Thyroid gland (tissue), 4 donors: ENCODE results near the gene KLF6. TPM values are rescaled to one million over a fixed set of nuclear protein-coding genes. Genes with fewer than 3 reads are reported as not detected.

ENCODE experiments used
- DNase-seq, 2 donors: peaks; one replicate each; pipeline ENCODE4 v3.0.0-alpha.2; 2019
- H3K27ac ChIP-seq, 3 donors: fragments of 200-600 bp; sonication (generic); 1 replicate in 2 of 3; 2 replicates in 1 of 3; pipeline ENCODE4 v1.5.1; 2016 to 2019; ENCODE audit warnings: mild to moderate bottlenecking in 1 of 3, moderate library complexity in 1 of 3
- H3K27me3 ChIP-seq: fragments of 200-600 bp; sonication (generic); one replicate; pipeline ENCODE4 v1.5.1; 2019
- H3K36me3 ChIP-seq, 2 donors: fragments of 200-600 bp; sonication (generic); one replicate each; pipeline ENCODE4 v1.5.1; 2016 to 2019
- H3K4me1 ChIP-seq, 2 donors: fragments of 200-600 bp; sonication (generic); one replicate each; pipeline ENCODE4 v1.5.1; 2017 to 2019
- H3K4me3 ChIP-seq, 3 donors: fragments of 200-600 bp; sonication (generic); replicated peaks in 1 of 3; 1 replicate in 2 of 3; 2 replicates in 1 of 3; pipeline ENCODE4 v1.5.1; 2016; ENCODE audit warnings: mild to moderate bottlenecking in 1 of 3
- H3K9me3 ChIP-seq: fragments of 200-600 bp; sonication (generic); one replicate; pipeline ENCODE4 v1.5.1; 2017
- POLR2A ChIP-seq, 2 donors: fragments of 450-650 bp; IDR thresholded peaks; one replicate each; pipeline ENCODE4 v1.6.1; 2017; ENCODE audit warnings: antibody characterized with exemption in 2 of 2, mild to moderate bottlenecking in 2 of 2, moderate library complexity in 1 of 2
- WGBS, 2 donors: methylation state at CpG; one replicate each; pipeline ENCODE4 v1.1.5; 2017; 5-methylcytosine and 5-hydroxymethylcytosine counted together
- intact Hi-C: fragments of 100-400 bp; cut with DNase I; formaldehyde crosslinking; loops from one replicate; pipeline ENCODE4 v1.15.1; 2023
- total RNA-seq, 4 donors: library from RNA; depleted of rRNA; stranded (reverse); fragments of >200 nt; gene quantifications; one replicate each; pipeline ENCODE4 v1.2.3, GENCODE V29; 2016
- TF ChIP-seq, protein P1 (sequence below), 6 experiments: fragments of 200-600 bp in 3 of 6; fragments of 450-650 bp in 3 of 6; sonication (generic) in 3 of 6; IDR thresholded peaks; one replicate each; pipeline ENCODE4 v1.5.1; 2016 to 2019; ENCODE audit warnings: antibody characterized with exemption in 6 of 6, mild to moderate bottlenecking in 2 of 6, inconsistent platforms in 1 of 6, moderate library complexity in 1 of 6

Gene KLF6
- total RNA-seq, 4 donors from 2014 or later = 50.4 to 166 (median 103) TPM

DNA sequence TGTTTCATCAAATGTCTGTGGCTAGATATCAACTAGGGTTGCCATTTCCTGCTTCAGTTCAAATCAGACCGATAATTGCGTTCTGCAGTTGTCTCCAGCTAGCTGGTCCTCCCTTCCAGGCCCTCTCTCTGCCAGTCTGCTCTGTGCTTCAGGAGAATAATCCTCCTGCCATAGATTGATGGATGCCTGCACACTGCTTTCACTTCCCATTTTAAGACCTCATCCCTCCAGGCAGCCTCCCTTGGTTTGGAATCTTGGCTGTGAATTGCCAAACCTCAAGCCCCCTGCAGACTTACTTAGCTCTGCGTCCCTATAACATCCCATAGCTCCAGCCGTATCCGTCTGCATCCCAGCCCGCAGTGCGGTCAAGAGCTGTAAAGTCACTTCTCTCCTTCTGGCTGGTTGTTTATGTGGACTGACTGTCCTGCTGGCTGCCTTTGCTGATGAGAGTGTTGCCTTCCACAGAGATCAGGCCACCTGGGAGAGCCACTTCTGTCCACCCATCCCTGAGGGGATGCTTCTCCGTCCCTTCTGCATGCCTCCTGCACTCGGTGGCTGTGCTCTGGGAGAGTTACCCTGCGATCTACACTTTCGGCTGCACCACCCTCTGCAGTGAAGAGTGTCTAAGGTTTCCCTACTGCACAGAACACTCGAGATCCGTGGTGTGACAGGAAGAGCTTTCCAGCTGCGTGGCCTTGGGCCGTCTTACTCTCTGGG lies 22.4 kb upstream of the KLF6 start:
- H3K4me1 ChIP-seq = peaks cover 34 to 61% of the 10 kb centered on the region in 2 donors
- H3K27me3 ChIP-seq = no peaks in the 10 kb centered on the region
- H3K36me3 ChIP-seq = no peaks in the 10 kb centered on the region
- intact Hi-C loops = no loop called here
- no peaks in the 10 kb centered on the region for H3K9me3 ChIP-seq
- TF ChIP-seq POLR2A (IDR thresholded peaks at IDR 0.05) = no peak
- TF ChIP-seq, protein P1, sequence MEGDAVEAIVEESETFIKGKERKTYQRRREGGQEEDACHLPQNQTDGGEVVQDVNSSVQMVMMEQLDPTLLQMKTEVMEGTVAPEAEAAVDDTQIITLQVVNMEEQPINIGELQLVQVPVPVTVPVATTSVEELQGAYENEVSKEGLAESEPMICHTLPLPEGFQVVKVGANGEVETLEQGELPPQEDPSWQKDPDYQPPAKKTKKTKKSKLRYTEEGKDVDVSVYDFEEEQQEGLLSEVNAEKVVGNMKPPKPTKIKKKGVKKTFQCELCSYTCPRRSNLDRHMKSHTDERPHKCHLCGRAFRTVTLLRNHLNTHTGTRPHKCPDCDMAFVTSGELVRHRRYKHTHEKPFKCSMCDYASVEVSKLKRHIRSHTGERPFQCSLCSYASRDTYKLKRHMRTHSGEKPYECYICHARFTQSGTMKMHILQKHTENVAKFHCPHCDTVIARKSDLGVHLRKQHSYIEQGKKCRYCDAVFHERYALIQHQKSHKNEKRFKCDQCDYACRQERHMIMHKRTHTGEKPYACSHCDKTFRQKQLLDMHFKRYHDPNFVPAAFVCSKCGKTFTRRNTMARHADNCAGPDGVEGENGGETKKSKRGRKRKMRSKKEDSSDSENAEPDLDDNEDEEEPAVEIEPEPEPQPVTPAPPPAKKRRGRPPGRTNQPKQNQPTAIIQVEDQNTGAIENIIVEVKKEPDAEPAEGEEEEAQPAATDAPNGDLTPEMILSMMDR (IDR thresholded peaks at IDR 0.05) = no peak
- DNase-seq = no peak
- no peak overlapping the region for H3K4me3 ChIP-seq
- peak overlapping the region; percentile 10 to 100 (median 92) for H3K27ac ChIP-seq
- 85 to 91% methylated on average over 15 of the region's 15 CpGs for WGBS, 2 donors

- intact Hi-C loops = no loop called here
- 81 to 91% methylated on average over 5 of the region's 5 CpGs for WGBS, 2 donors
- H3K4me1 ChIP-seq = peaks cover 27 to 53% of the 10 kb centered on the region in 2 donors
These were observed 21.6 kb upstream of the KLF6 start for GRCh38 chr10:3806603-3807002.

GRCh38 chr10:3805791-3806461 lies 20.9 kb upstream of the KLF6 start:
- no peaks in the 10 kb centered on the region for H3K9me3 ChIP-seq
- no peaks in the 10 kb centered on the region for H3K36me3 ChIP-seq
- WGBS, 2 donors = 63 to 72% methylated on average over 10 of the region's 10 CpGs
- TF ChIP-seq, protein P1 (IDR thresholded peaks at IDR 0.05) = no peak
- no peak for TF ChIP-seq POLR2A (IDR thresholded peaks at IDR 0.05)
- intact Hi-C loops = no loop called here
- peaks cover 22 to 48% of the 10 kb centered on the region in 2 donors for H3K4me1 ChIP-seq
- DNase-seq = no peak
- no peak overlapping the region for H3K4me3 ChIP-seq
- H3K27me3 ChIP-seq = no peaks in the 10 kb centered on the region
- H3K27ac ChIP-seq = peak overlapping the region; percentile 73 to 100 (median 92)

More at GRCh38 chr10:3806603-3807002, 21.6 kb upstream of the KLF6 start:
- Histone ChIP-seq H3K27me3 (no peaks in the 10 kb centered on the region), H3K9me3 (no peaks in the 10 kb centered on the region), H3K4me3 (no peak overlapping the region), H3K36me3 (no peaks in the 10 kb centered on the region), H3K27ac (peak overlapping the region; percentile 73 to 100 (median 92))
- TF ChIP-seq POLR2A (IDR thresholded peaks at IDR 0.05) = no peak
- TF ChIP-seq, protein P1 (IDR thresholded peaks at IDR 0.05) = no peak
- DNase-seq = no peak

- WGBS, 2 donors = 58 to 65% methylated on average over 7 of the region's 7 CpGs
- Histone ChIP-seq H3K4me1 (peaks cover 16 to 44% of the 10 kb centered on the region in 2 donors), H3K4me3 (no peak overlapping the region)
These were observed 20.3 kb upstream of the KLF6 start for GRCh38 chr10:3805201-3805790.

More at GRCh38 chr10:3805201-3805790, 20.3 kb upstream of the KLF6 start:
- TF ChIP-seq, protein P1 (IDR thresholded peaks at IDR 0.05) = no peak
- no peak for TF ChIP-seq POLR2A (IDR thresholded peaks at IDR 0.05)
- Histone ChIP-seq H3K36me3 (no peaks in the 10 kb centered on the region), H3K27ac (peak overlapping the region; percentile 73 to 100 (median 92)), H3K27me3 (no peaks in the 10 kb centered on the region), H3K9me3 (no peaks in the 10 kb centered on the region)
- no peak for DNase-seq
- intact Hi-C loops = no loop called here
